Duodenal mucosa (tissue), 2 donors: ENCODE results near the gene GET4.

Source experiments
- H3K27ac ChIP-seq: one replicate; pipeline ENCODE4 v1.7.0; 2013; ENCODE audit warnings: low read depth, low read length
- H3K27me3 ChIP-seq, 2 donors: one replicate each; pipeline ENCODE4 v1.7.0; 2013; ENCODE audit warnings: low read length in 2 of 2, control low read depth in 1 of 2; ENCODE audit not compliant: insufficient read depth in 2 of 2, control insufficient read depth in 1 of 2
- H3K36me3 ChIP-seq, 2 donors: one replicate each; pipeline ENCODE4 v1.7.0; 2013; ENCODE audit warnings: low read length in 2 of 2, control low read depth in 1 of 2; ENCODE audit not compliant: insufficient read depth in 2 of 2, control insufficient read depth in 1 of 2
- H3K4me1 ChIP-seq, 2 donors: one replicate each; pipeline ENCODE4 v1.7.0; 2013; ENCODE audit warnings: low read length in 2 of 2, control low read depth in 1 of 2; ENCODE audit not compliant: insufficient read depth in 2 of 2, control insufficient read depth in 1 of 2
- H3K4me3 ChIP-seq, 2 donors: one replicate each; pipeline ENCODE4 v1.7.0; 2013; ENCODE audit warnings: low read length in 2 of 2, low read depth in 1 of 2
- H3K9ac ChIP-seq, 2 donors: one replicate each; pipeline ENCODE4 v1.7.0; 2013; ENCODE audit warnings: low read length in 2 of 2, low read depth in 1 of 2
- H3K9me3 ChIP-seq, 2 donors: one replicate each; pipeline ENCODE4 v1.7.0; 2013; ENCODE audit warnings: low read length in 2 of 2, control low read depth in 1 of 2; ENCODE audit not compliant: control insufficient read depth in 1 of 2

The GET4 gene

DNA sequence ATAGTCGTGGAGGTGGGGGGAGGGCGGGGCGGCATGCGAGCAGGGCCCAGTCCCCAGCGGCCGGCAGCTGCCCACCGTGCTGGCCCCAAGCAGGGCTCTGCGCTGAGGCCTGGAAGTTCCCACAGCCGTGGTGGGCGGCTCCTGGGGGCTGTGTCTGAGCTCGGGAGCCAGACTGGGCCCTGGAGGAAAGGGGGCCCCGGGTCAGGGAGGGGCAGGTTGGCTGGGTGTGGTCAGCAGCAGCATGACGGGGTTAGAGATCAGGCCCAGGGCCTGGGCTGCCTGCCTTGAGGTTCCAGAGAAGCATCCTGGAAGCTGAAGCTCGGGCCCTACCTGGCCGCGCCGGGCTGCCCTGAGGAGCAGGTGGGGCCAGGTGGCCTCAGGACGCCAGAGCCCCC is 22.1 kb downstream of the GET4 start:
- Histone ChIP-seq H3K9ac (no peak overlapping the region), H3K4me1 (peaks cover 0 to 11% of the 10 kb centered on the region in 2 donors), H3K4me3 (no peak overlapping the region), H3K27me3 (no peaks in the 10 kb centered on the region), H3K9me3 (no peaks in the 10 kb centered on the region), H3K27ac (no peak overlapping the region), H3K36me3 (peaks cover 46 to 63% of the 10 kb centered on the region in 2 donors)

DNA sequence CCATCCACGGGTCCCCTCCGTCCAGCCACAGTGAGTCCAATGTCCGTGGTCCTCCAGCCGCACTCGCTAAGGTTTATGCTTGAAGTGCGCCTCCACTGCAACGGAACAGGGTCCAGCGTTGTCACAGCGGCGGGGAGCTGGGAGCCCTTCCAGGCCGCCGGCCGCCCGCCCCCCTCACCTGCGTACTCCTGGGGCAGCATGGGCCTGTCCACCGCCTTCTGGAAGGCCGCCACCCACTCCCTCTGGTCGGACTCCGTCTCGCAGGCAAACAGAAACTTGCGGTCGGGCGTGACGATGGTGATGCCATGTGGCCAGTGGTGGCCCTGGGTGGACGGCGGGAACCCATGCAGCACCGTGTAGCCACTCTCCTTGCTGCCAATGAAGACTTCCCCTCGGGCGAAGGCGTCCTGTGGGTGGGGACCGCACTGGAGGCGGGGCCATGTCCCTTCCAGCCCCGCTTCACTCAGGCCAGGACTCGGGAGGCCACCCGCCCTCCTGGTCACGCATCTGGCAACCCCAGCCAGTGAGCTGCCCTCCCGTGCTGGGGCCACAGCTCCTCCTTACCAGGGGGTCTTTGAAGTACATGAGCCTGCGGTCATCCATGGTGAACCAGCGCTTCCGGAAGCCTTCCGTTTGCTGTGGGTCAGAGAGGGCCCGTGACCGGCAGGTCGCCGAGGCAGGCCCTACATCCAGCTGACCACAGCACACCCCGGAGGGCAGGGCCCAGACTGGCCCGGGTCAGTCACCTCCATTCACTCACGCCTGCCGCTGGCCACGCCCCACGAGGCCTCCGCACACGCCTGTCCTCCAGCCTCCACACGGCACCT is 22.7 kb downstream of the GET4 start:
- no peaks in the 10 kb centered on the region for H3K9me3 ChIP-seq
- peaks cover 40 to 62% of the 10 kb centered on the region in 2 donors for H3K36me3 ChIP-seq
- H3K4me1 ChIP-seq: peaks cover 0 to 11% of the 10 kb centered on the region in 2 donors
- H3K27me3 ChIP-seq: no peaks in the 10 kb centered on the region
- no peak overlapping the region for H3K4me3 ChIP-seq
- no peak overlapping the region for H3K27ac ChIP-seq
- no peak overlapping the region for H3K9ac ChIP-seq

DNA sequence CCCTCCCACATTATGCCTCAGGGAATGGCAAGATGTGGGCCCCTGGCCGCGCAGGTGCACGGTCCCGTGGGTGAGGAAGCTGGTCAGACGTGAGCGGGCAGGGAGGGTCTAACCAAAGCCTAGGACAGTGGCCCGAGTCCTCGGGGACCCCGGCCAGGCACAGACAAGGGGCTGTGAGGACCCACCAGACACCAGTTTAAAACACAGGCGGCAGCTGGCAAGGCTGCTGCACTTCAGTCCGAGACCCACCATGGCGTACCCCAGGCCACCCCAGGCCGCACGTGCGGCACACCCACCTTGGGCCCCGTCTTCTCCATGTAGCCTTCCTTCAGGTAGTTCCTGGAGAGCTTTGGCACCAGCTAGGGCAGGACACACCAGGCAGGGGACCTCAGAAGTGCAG is 23.5 kb downstream of the GET4 start:
- Histone ChIP-seq H3K9me3 (no peaks in the 10 kb centered on the region), H3K36me3 (peaks cover 33 to 60% of the 10 kb centered on the region in 2 donors), H3K27ac (no peak overlapping the region), H3K27me3 (no peaks in the 10 kb centered on the region), H3K4me3 (no peak overlapping the region), H3K9ac (no peak overlapping the region), H3K4me1 (peaks cover 0 to 11% of the 10 kb centered on the region in 2 donors)

DNA sequence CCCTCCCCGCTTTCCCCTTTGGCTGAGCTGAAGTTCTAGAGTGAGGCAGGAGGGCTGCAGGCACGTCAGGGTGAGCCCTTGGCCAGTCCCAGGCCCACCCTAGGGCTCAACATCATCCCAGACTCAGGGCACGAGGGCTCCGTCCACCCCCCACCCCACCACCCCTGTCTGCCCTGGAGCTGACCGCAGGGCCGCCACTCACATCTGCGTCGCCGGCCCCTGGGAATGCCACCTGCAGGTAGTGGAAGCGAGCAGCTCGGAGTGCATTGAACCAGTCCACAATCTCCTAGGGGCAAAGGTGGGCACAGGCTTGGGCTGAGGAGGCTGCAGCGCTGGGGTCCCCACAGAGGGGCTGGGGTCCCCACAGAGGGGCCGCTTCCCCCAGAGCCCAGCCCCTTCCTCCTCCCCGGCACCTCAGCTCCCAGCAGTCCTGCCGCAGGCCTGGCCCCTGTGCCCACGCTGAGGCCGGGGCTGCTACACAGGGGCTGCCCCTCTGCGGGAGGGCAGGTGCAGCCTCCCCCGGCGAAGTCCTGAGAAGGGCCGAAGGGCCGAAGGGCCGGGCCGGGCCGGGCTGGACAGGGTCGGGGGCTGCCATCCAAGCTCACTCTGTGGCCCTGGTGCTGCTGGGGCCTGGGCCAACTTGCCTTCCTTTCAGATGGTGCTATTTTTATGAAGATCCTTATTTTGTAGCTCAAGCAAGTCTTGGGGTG is 24.1 kb downstream of the GET4 start:
- no peaks in the 10 kb centered on the region for H3K9me3 ChIP-seq
- H3K4me3 ChIP-seq: no peak overlapping the region
- peak overlapping the region; percentile 25 for H3K27ac ChIP-seq
- peaks cover 27 to 53% of the 10 kb centered on the region in 2 donors for H3K36me3 ChIP-seq
- H3K9ac ChIP-seq: peak overlapping the region; percentile 14 to 32
- peaks cover 0 to 11% of the 10 kb centered on the region in 2 donors for H3K4me1 ChIP-seq
- no peaks in the 10 kb centered on the region for H3K27me3 ChIP-seq

DNA sequence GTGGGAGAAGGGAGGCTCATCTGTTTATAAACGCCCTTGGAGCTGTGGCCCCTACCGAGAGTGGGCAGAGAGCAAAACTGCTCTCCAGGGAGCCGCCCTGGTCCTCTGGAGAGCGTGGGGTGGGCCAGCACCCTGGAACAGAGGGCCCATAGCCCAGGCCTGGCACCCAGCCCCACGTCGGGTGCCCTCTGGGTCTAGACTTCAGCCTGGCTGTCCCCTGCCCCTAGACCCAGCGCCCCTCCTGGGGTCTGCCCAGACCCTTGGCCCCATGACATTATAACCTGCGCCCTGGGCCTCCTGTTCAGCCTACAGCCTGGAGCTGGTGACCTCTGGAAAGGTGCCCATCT is 24.7 kb downstream of the GET4 start:
- Histone ChIP-seq H3K4me1 (peaks cover 0 to 11% of the 10 kb centered on the region in 2 donors), H3K36me3 (peaks cover 22 to 48% of the 10 kb centered on the region in 2 donors), H3K27ac (peak overlapping the region; percentile 25), H3K27me3 (no peaks in the 10 kb centered on the region), H3K4me3 (no peak overlapping the region), H3K9ac (peak overlapping the region; percentile 14 to 32), H3K9me3 (no peaks in the 10 kb centered on the region)

DNA sequence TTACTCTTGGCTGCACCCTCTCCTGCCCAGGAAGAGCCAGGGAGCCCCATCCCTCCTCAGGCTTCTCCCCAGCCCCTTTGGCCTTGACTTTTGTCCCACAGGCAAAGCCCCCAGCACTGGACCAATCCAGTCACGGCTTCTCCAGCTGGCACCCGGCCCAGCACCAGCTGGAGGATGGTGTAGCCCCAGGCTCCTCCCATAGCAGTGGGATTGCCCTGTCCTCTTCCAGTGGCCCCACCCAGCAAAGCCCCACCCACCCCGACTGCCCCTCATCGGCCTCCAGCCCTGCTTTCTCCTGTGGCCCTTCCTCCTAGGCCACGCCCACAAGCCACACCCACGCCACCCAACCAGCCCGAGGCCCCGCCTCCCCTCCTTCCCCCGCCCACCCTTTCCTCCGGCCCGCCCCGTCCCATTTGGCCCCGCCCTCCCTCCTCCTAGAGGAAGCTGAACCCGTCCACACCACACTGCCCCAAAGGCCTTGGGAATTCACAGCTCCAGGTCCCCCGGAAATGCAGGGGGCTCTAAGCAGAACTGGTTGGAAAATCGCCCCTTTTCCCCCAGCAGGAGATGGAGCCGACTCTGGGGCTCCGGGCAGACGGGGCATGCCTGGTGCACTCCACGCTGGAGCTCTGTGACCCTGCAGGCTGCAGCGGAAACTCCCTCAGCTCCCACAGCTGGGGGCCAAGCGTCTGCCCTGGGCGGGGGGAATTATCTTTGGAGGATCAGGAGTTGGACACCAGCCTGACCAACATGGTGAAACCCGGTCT is 25.2 kb downstream of the GET4 start:
- H3K27me3 ChIP-seq: no peaks in the 10 kb centered on the region
- H3K9ac ChIP-seq: peak overlapping the region in 1 of 2 donors; percentile 14
- H3K36me3 ChIP-seq: peaks cover 18 to 42% of the 10 kb centered on the region in 2 donors
- H3K27ac ChIP-seq: no peak overlapping the region
- H3K4me1 ChIP-seq: peaks cover 0 to 11% of the 10 kb centered on the region in 2 donors
- H3K9me3 ChIP-seq: no peaks in the 10 kb centered on the region
- no peak overlapping the region for H3K4me3 ChIP-seq

DNA sequence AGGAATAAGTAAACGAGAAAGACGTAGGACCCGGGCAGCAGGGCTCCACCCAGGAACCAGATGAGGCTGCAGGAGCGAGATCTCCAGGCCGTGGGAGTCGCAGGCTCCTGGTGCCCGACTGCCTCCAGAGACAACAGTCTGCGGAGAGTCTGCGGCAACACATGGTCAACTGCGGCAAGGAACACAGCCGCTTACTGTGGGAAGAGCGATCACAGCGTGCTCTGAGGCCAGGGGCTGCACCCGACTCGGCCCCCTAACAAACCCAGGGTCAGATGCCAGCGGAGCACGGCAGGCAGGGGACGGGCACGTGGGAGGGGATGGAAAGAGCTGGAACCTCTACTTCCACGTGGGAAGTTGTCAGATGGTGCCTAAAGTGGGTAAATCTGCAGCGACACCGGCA is 26.6 kb downstream of the GET4 start:
- Histone ChIP-seq H3K27me3 (no peaks in the 10 kb centered on the region), H3K9ac (no peak overlapping the region), H3K4me1 (peaks cover 0 to 11% of the 10 kb centered on the region in 2 donors), H3K27ac (no peak overlapping the region), H3K36me3 (peaks cover 9 to 35% of the 10 kb centered on the region in 2 donors), H3K9me3 (no peaks in the 10 kb centered on the region), H3K4me3 (no peak overlapping the region)

DNA sequence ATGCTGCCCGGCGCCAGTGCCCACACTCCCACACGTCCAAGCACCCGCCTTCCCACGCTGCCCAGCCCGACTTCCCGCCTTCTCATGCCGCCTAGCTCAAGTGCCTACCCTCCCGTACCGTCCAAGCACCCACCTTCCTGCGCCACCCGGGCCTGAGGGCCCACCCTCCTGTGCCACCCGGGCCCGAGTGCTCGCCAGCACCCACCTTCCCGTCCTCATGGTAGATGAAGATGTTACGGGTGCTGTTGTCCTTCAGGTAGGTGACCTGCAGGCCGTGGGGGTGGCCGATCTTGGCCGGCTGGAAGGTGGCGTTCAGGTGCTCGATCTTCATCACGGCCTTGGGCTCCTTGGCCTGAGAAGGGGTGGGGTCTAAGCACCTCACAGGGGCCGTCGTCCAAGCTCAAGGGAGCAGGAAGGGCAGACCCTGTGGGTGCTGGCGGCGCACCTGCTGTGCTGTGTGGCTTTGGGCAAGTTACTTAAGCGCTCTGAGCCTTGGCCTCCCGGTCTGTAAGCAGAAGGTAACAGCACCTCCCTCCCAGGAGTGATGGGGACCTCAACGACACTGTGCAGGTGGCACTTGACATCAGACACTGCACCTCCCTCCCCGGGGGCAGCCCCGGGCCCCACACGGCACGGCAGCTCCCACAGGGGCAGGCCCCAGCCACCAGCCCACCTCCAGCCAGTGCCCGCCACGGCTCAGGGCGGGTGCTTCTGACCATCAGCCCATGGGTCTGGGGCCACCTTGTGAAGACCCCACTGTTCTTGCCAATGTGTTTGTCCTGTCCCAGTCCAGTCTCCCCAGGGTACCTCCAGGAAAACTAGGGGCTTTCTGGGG is 27.8 kb downstream of the GET4 start:
- H3K27me3 ChIP-seq: no peaks in the 10 kb centered on the region
- no peak overlapping the region for H3K9ac ChIP-seq
- peaks cover 0 to 25% of the 10 kb centered on the region in 2 donors for H3K36me3 ChIP-seq
- no peak overlapping the region for H3K27ac ChIP-seq
- H3K4me1 ChIP-seq: peaks cover 0 to 15% of the 10 kb centered on the region in 2 donors
- no peaks in the 10 kb centered on the region for H3K9me3 ChIP-seq
- no peak overlapping the region for H3K4me3 ChIP-seq

DNA sequence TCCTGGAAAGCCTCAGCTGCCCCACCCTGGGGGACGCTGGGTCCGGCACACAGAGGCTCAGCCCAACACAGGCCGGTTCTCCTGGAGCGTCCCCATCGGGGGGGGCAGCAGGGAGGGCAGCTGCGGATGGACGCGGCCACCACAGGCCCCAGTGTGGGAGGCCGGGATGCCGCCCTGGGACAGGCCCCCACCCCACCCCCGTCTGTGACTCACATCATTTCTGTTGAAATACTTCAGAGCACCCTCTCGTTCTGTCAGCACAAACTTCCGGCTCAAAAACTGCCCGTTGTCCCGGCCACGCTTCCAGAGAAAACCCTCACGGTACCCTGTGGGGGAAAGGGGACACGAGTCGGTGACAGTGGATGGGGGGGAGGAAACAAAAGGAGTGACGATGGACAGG is 28.5 kb downstream of the GET4 start:
- H3K4me3 ChIP-seq: no peak overlapping the region
- H3K27ac ChIP-seq: no peak overlapping the region
- H3K36me3 ChIP-seq: peaks cover 0 to 18% of the 10 kb centered on the region in 2 donors

More for the DNA sequence above, 28.5 kb downstream of the GET4 start:
- Histone ChIP-seq H3K9me3 (no peaks in the 10 kb centered on the region), H3K4me1 (peaks cover 0 to 21% of the 10 kb centered on the region in 2 donors), H3K27me3 (no peaks in the 10 kb centered on the region), H3K9ac (no peak overlapping the region)
